A549 (cell line): ENCODE results near the gene RASL10A. TPM values are rescaled to one million over a fixed set of nuclear protein-coding genes. Genes with fewer than 3 reads are reported as not detected.

ENCODE experiments used
- ATAC-seq, 2 experiments: fragments of 200-7000 bp in 1 of 2; fragments of >200 bp in 1 of 2; cut with Nextera tagmentation in 1 of 2; cut with Tn5 transposase in 1 of 2; 3 replicates each; pipeline versions ENCODE4 v1.8.0 to v1.9.1; 2018 to 2020; ENCODE audit warnings: mild to moderate bottlenecking in 1 of 2, moderate library complexity in 1 of 2
- CTCF ChIA-PET: fragments of 300-600 bp; sonication (Branson Sonifier 250); formaldehyde crosslinking; extraction: SDS; loops from one replicate; lab custom pipeline; 2021; ENCODE audit warnings: antibody characterized with exemption, inconsistent platforms; lab: Yijun Ruan, JAX
- POLR2A ChIA-PET: fragments of 350-600 bp; formaldehyde crosslinking; extraction: SDS; loops from one replicate; lab custom pipeline; 2021; ENCODE audit warnings: antibody characterized with exemption, inconsistent platforms; lab: Yijun Ruan, JAX
- DNase-seq, 2 experiments: peaks; one replicate each; pipeline versions ENCODE4 v3.0.0 to v3.0.0-alpha.2; 2011 to 2016; ENCODE audit warnings: low read depth in 1 of 2, low spot score in 1 of 2
- FAIRE-seq: peaks from 2 replicates; lab custom pipeline; 2011; peaks lifted over from hg19 to GRCh38; lab: Jason Lieb, UNC
- H3K27ac ChIP-seq, 2 experiments: fragments of >200 bp; sonication (Bioruptor Twin); formaldehyde crosslinking; 3 replicates each; pipeline ENCODE4 v1.5.1; 2016 to 2017
- H3K4me1 ChIP-seq: fragments of >200 bp; sonication (Bioruptor Twin); formaldehyde crosslinking; 3 replicates; pipeline ENCODE4 v1.6.1; 2016
- H3K4me2 ChIP-seq: fragments of >200 bp; sonication (Bioruptor Twin); formaldehyde crosslinking; 3 replicates; pipeline ENCODE4 v1.6.1; 2016
- H3K4me3 ChIP-seq: fragments of >200 bp; sonication (Bioruptor Twin); formaldehyde crosslinking; 3 replicates; pipeline ENCODE4 v1.5.1; 2016
- H3K9me3 ChIP-seq: fragments of >200 bp; sonication (Bioruptor Twin); formaldehyde crosslinking; 3 replicates; pipeline ENCODE4 v1.6.1; 2016
- ESRRA ChIP-seq: fragments of 150-350 bp; IDR thresholded peaks from 2 replicates; pipeline ENCODE4 v1.6.1; 2014; ENCODE audit warnings: mild to moderate bottlenecking, low read length, borderline replicate concordance
- JUN ChIP-seq, 2 experiments: fragments of >200 bp; sonication (Bioruptor Twin); formaldehyde crosslinking; IDR thresholded peaks; 2 replicates in 1 of 2; 3 replicates in 1 of 2; pipeline ENCODE4 v1.6.1; 2016 to 2017
- MAFK ChIP-seq: fragments of 450-650 bp; IDR thresholded peaks from 2 replicates; pipeline ENCODE4 v1.6.1; 2014; ENCODE audit not compliant: partially characterized antibody
- MAZ ChIP-seq: fragments of 150-350 bp; IDR thresholded peaks from 2 replicates; pipeline ENCODE4 v1.6.1; 2014; ENCODE audit warnings: antibody characterized with exemption, low read depth, low read length, borderline replicate concordance
- PHF8 ChIP-seq: fragments of 200-600 bp; sonication (generic); IDR thresholded peaks from 2 replicates; pipeline ENCODE4 v1.6.1; 2016; ENCODE audit warnings: low read depth, mild to moderate bottlenecking, antibody characterized with exemption, moderate library complexity, borderline replicate concordance
- POLR2A ChIP-seq: IDR thresholded peaks from 2 replicates; pipeline ENCODE4 v1.6.1; 2012; ENCODE audit warnings: mild to moderate bottlenecking, low read length
- RAD21 ChIP-seq, 2 experiments: fragments of >200 bp in 1 of 2; sonication (Bioruptor Twin) in 1 of 2; formaldehyde crosslinking in 1 of 2; IDR thresholded peaks in 1 of 2; conservative IDR thresholded peaks in 1 of 2; 2 replicates in 1 of 2; 3 replicates in 1 of 2; pipeline ENCODE4 v1.6.1; 2012 to 2018; ENCODE audit warnings: inconsistent platforms in 1 of 2
- RARB ChIP-seq: fragments of 250-450 bp; sonication (Bioruptor Pico); IDR thresholded peaks from 2 replicates; pipeline ENCODE4 v1.8.0; 2021; ENCODE audit warnings: mild to moderate bottlenecking, moderate library complexity
- RNF2 ChIP-seq: fragments of 200-600 bp; sonication (generic); IDR thresholded peaks from 2 replicates; pipeline ENCODE4 v1.6.1; 2016; ENCODE audit warnings: low read depth, mild to moderate bottlenecking, antibody characterized with exemption, moderate library complexity, borderline replicate concordance
- SMC3 ChIP-seq: fragments of >200 bp; sonication (Bioruptor Twin); formaldehyde crosslinking; IDR thresholded peaks from 3 replicates; pipeline ENCODE4 v1.6.1; 2018; ENCODE audit warnings: inconsistent platforms
- ZFP36 ChIP-seq: fragments of 450-650 bp; IDR thresholded peaks from 2 replicates; pipeline ENCODE4 v1.6.1; 2014; ENCODE audit warnings: borderline replicate concordance; ENCODE audit not compliant: partially characterized antibody
- WGBS: methylation state at CpG from one replicate; pipeline ENCODE4 v1.1.6; 2017; ENCODE audit errors: missing lambda C conversion rate; 5-methylcytosine and 5-hydroxymethylcytosine counted together
- polyA plus RNA-seq, 4 experiments: library from polyadenylated mRNA; depleted of rRNA in 3 of 4; stranded (reverse); fragments of >200 nt; fragmentation: RNase III in 1 of 4; extraction: RNeasy Plus Mini Kit Qiagen cat#74134 plus additional on column Dnase treatment in 1 of 4; gene quantifications; 2 replicates in 3 of 4; 3 replicates in 1 of 4; pipeline ENCODE4 v1.2.3, GENCODE V29; 2011 to 2017
- TF ChIP-seq, protein P1 (sequence below): fragments of >200 bp; sonication (Bioruptor Twin); formaldehyde crosslinking; IDR thresholded peaks from 3 replicates; pipeline ENCODE4 v1.5.1; 2016
- TF ChIP-seq, protein P2 (sequence below): fragments of 450-650 bp; IDR thresholded peaks from 2 replicates; pipeline ENCODE4 v1.6.1; 2014; ENCODE audit warnings: antibody characterized with exemption
- TF ChIP-seq, protein P3 (sequence below): IDR thresholded peaks from 2 replicates; pipeline ENCODE4 v1.6.1; 2012
- TF ChIP-seq, protein P4 (sequence below): IDR thresholded peaks from 2 replicates; pipeline ENCODE4 v1.6.1; 2012; ENCODE audit warnings: low read depth, borderline replicate concordance

RASL10A gene
- polyA plus RNA-seq, 2 of the 4 experiments (the other 2 are of a cell fraction): 0.08 to 0.25 TPM

DNA sequence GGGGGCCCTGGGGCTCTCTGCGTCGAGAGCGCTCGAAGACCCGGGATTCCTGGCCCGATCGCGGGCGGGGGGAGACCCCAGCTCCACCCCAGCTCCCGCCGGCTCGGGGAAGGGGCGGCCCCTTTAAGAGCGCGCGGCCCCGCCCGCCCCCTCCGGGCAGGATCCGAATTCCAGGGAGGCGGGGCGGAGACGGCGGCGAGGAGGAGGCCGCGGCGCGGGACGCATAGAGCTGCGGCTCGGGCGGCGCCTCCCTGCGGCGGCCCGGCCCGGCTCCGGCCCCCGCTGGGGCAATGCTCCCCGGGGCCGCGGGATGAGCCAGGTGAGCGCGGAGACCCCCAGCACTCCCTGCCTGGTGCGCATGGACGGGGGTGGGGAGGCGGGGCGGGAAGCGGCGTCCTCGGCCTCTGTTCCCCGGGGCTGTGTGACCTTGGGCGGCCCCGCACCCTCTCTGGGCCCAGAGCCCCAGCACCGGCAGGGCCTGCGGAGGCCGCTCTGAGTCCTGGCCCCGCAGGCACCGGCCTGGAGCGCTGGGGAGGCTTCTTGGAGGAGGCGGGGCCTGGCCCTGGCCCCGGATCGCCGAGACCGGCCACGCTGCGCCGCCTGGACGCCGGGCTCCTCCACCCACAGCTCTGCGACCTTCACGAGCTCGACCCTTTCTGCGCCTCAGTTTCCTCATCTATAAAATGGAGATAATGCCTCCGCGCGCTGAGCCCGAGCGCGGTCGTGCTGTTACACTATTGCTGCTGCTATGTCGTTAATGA lies 8.5 kb downstream of the RASL10A start:
- ChIA-PET POLR2A (interaction anchor here (0.6 to 1.4 kb wide), 2 partner anchors 37 to 38 kb away, joined by 4 to 6 read pairs; partner anchors contain the start of gene EWSR1), CTCF (interaction anchor here (0.6 to 5.6 kb wide), 13 partner anchors 10 to 59 kb away, joined by 3 to 40 read pairs (median 3); no protein-coding TSS in a partner anchor)
- ATAC-seq (peak; percentile 57 to 72), DNase-seq (peak; percentile 50 to 64), FAIRE-seq (no peak)
- peak overlapping the region; percentile 80 for H3K4me3 ChIP-seq
- peak overlapping the region; percentile 96 to 98 for H3K27ac ChIP-seq
- peak; percentile 38 for TF ChIP-seq POLR2A
- TF ChIP-seq, protein P1, sequence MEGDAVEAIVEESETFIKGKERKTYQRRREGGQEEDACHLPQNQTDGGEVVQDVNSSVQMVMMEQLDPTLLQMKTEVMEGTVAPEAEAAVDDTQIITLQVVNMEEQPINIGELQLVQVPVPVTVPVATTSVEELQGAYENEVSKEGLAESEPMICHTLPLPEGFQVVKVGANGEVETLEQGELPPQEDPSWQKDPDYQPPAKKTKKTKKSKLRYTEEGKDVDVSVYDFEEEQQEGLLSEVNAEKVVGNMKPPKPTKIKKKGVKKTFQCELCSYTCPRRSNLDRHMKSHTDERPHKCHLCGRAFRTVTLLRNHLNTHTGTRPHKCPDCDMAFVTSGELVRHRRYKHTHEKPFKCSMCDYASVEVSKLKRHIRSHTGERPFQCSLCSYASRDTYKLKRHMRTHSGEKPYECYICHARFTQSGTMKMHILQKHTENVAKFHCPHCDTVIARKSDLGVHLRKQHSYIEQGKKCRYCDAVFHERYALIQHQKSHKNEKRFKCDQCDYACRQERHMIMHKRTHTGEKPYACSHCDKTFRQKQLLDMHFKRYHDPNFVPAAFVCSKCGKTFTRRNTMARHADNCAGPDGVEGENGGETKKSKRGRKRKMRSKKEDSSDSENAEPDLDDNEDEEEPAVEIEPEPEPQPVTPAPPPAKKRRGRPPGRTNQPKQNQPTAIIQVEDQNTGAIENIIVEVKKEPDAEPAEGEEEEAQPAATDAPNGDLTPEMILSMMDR: peak; percentile 22
- no peak for TF ChIP-seq MAZ
- 0 out of 2 replicates have a peak, but pooled peaks have one; percentile 25 for TF ChIP-seq ESRRA
- TF ChIP-seq MAFK: no peak
- peak; percentile 90 for TF ChIP-seq ZFP36
- 0 out of 2 replicates have a peak, but pooled peaks have one; percentile 26 for TF ChIP-seq PHF8
- TF ChIP-seq, protein P2, sequence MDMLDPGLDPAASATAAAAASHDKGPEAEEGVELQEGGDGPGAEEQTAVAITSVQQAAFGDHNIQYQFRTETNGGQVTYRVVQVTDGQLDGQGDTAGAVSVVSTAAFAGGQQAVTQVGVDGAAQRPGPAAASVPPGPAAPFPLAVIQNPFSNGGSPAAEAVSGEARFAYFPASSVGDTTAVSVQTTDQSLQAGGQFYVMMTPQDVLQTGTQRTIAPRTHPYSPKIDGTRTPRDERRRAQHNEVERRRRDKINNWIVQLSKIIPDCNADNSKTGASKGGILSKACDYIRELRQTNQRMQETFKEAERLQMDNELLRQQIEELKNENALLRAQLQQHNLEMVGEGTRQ: no peak
- TF ChIP-seq JUN (IDR thresholded peaks at IDR 0.05): peak; percentile 48 to 62; a peak in 2 of 5 replicates
- no peak for TF ChIP-seq RNF2
- H3K4me1 ChIP-seq: peaks cover 50% of the 10 kb centered on the region
- H3K4me2 ChIP-seq: peak overlapping the region; percentile 94
- no peaks in the 10 kb centered on the region for H3K9me3 ChIP-seq
- 2% methylated on average over 17 of the region's 83 CpGs for WGBS

DNA sequence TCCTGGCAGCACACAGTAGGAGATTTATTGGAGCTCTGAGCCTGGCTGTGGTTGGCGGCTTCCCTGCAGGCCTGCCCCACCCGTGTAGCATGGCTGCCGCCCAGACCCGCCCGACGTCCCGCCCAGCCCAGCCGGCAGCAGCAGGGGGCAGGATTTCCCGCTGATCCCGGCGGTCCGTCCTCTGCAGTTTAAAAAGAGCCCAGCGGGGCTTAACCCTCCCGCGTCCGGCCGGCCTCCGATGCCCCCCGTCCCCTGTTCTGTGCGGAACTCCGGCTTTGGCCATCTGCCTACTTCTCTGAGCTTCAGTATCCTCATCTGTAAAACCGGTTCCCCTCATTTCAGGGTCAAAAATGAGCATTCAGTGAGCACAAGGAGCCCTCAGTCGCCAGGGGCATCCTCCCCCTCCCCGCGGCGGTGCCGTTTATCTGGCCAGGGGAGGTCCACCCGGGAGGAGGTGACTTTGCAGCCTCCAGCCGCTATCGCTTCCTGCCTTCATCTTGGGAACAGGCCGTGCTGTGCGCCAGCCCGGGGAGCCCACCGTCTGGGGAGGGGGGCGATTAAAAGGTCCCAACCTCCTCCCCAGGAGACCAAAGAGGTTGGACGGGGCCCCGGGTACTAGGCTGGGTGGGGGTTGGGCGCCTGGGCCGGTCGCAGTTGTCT lies 9.2 kb downstream of the RASL10A start, which contains the start of gene GAS2L1:
GAS2L1 (plus strand) TSS at position 476 of the 660 bp plus-strand sequence. CDS start 1,456 bp downstream, outside the sequence.
- DNase-seq: peak; percentile 76 to 86
- Histone ChIP-seq H3K4me2 (peak within 1 kb of the TSS; percentile 94), H3K4me1 (peaks cover 46% of the 10 kb centered on the region), H3K4me3 (peak within 1 kb of the TSS; percentile 80), H3K27ac (peak within 1 kb of the TSS; percentile 96 to 98), H3K9me3 (no peaks in the 10 kb centered on the region)
- 6% methylated on average over 12 of the region's 40 CpGs for WGBS
- peak in 1 of 2 experiments; percentile 43; a peak in 2 of 5 replicates for TF ChIP-seq RAD21 (conservative IDR thresholded peaks at IDR 0.05 in 1 of 2, IDR thresholded peaks at IDR 0.05 in 1 of 2)
- peak; percentile 18; the same call in 1 of the 2 replicates for TF ChIP-seq PHF8
- no peak for TF ChIP-seq RARB (CRISPR knock-in tag)
- TF ChIP-seq, protein P1: peak; percentile 26; the same call in 1 of the 3 replicates
- TF ChIP-seq, protein P3, sequence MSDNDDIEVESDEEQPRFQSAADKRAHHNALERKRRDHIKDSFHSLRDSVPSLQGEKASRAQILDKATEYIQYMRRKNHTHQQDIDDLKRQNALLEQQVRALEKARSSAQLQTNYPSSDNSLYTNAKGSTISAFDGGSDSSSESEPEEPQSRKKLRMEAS: peak; percentile 41
- TF ChIP-seq, protein P4, sequence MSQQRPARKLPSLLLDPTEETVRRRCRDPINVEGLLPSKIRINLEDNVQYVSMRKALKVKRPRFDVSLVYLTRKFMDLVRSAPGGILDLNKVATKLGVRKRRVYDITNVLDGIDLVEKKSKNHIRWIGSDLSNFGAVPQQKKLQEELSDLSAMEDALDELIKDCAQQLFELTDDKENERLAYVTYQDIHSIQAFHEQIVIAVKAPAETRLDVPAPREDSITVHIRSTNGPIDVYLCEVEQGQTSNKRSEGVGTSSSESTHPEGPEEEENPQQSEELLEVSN: no peak
- TF ChIP-seq SMC3: peak; percentile 20; the same call in 1 of the 3 replicates
- peak; percentile 51 to 79 for ATAC-seq
- ChIA-PET CTCF (interaction anchor here (0.6 to 5.6 kb wide), 19 partner anchors 8 to 60 kb away, joined by 3 to 40 read pairs (median 4); no protein-coding TSS in a partner anchor), POLR2A (interaction anchor here (1.4 kb wide), 1 partner anchor 38 kb away, joined by 4 read pairs; the partner anchor contains the start of gene EWSR1)
- FAIRE-seq: no peak
